Osteocyte (in vitro differentiated cells): Measurements from ENCODE around the gene PHC2. TPM values are rescaled to one million over a fixed set of nuclear protein-coding genes. Genes with fewer than 3 reads are reported as not detected.

Experiments
- DNase-seq: peaks from one replicate; pipeline ENCODE4 v3.0.0; 2021; ENCODE audit warnings: mixed read lengths; ENCODE audit not compliant: unreplicated experiment; ENCODE audit errors: extremely low spot score
- H3K27ac Mint-ChIP-seq: one replicate; pipeline ENCODE4 v1.8.0; 2021; ENCODE audit warnings: mild to moderate bottlenecking, mixed read lengths; ENCODE audit not compliant: unreplicated experiment
- H3K27me3 Mint-ChIP-seq: one replicate; pipeline ENCODE4 v1.8.0; 2021; ENCODE audit warnings: mixed read lengths; ENCODE audit not compliant: unreplicated experiment
- H3K36me3 Mint-ChIP-seq: one replicate; pipeline ENCODE4 v1.8.0; 2021; ENCODE audit warnings: mixed read lengths; ENCODE audit not compliant: unreplicated experiment
- H3K4me1 Mint-ChIP-seq: one replicate; pipeline ENCODE4 v1.8.0; 2021; ENCODE audit warnings: mixed read lengths; ENCODE audit not compliant: unreplicated experiment
- H3K4me3 Mint-ChIP-seq: one replicate; pipeline ENCODE4 v1.8.0; 2021; ENCODE audit warnings: mild to moderate bottlenecking, moderate library complexity, mixed read lengths; ENCODE audit not compliant: unreplicated experiment
- H3K9me3 Mint-ChIP-seq: one replicate; pipeline ENCODE4 v1.8.0; 2021; ENCODE audit warnings: mixed read lengths; ENCODE audit not compliant: unreplicated experiment
- total RNA-seq: library from RNA; stranded (reverse); gene quantifications from 2 replicates; pipeline ENCODE4 v1.2.1, GENCODE V29; 2021
- TF ChIP-seq, protein P1 (sequence below): fragments of 200-600 bp; sonication (generic); IDR thresholded peaks from 2 replicates; pipeline ENCODE4 v1.5.0; 2021; ENCODE audit warnings: antibody characterized with exemption, mild to moderate bottlenecking, moderate library complexity

Gene PHC2
- total RNA-seq, 1 donor from 2014 or later = 160 TPM

DNA sequence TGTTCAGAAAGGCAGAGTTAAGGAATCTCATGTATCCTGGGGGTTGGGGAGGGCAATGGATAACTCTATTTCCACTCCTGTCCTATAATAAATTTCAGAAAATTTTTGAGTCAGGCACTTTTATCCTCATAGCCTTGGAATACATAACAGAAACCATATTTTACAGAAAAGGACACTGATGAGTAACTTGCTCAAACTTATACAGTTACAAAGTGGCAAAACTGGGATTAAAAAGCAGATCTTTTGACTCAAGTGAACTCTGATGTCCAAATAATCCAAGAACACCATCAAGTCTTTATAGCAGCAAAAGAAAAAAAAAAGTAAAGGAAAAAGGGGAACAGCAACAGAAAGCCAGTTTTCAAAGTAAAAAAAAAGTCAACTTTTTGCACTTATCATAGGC, 36.9 kb downstream of the PHC2 start:
- H3K9me3 Mint-ChIP-seq = no peaks in the 10 kb centered on the region
- TF ChIP-seq, protein P1, sequence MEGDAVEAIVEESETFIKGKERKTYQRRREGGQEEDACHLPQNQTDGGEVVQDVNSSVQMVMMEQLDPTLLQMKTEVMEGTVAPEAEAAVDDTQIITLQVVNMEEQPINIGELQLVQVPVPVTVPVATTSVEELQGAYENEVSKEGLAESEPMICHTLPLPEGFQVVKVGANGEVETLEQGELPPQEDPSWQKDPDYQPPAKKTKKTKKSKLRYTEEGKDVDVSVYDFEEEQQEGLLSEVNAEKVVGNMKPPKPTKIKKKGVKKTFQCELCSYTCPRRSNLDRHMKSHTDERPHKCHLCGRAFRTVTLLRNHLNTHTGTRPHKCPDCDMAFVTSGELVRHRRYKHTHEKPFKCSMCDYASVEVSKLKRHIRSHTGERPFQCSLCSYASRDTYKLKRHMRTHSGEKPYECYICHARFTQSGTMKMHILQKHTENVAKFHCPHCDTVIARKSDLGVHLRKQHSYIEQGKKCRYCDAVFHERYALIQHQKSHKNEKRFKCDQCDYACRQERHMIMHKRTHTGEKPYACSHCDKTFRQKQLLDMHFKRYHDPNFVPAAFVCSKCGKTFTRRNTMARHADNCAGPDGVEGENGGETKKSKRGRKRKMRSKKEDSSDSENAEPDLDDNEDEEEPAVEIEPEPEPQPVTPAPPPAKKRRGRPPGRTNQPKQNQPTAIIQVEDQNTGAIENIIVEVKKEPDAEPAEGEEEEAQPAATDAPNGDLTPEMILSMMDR = no peak
- no peak for DNase-seq
- no peaks in the 10 kb centered on the region for H3K36me3 Mint-ChIP-seq
- no peak overlapping the region for H3K27ac Mint-ChIP-seq
- H3K4me1 Mint-ChIP-seq = peaks cover 34% of the 10 kb centered on the region
- H3K27me3 Mint-ChIP-seq = no peaks in the 10 kb centered on the region
- H3K4me3 Mint-ChIP-seq = no peak overlapping the region

DNA sequence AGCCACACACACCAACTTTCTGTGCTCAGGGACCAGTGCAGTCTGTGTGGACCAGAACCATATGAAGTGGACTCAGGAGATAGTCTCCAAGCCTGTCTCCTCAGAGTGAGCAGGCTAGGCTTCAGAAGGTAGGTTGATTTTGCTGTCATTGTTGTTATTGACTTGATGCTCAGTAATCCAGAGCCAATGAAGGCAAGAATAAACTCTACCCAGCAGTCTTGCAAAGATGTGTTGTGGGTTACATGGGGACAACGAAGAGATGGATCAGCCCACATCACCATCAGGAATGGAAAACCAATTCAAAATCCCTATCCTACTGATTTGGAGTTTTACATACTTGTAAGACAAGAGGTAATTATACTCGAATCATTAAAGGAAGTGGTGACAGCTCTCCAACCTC, 37.4 kb downstream of the PHC2 start:
- H3K9me3 Mint-ChIP-seq = no peaks in the 10 kb centered on the region
- H3K27me3 Mint-ChIP-seq = no peaks in the 10 kb centered on the region
- no peaks in the 10 kb centered on the region for H3K36me3 Mint-ChIP-seq
- no peak overlapping the region for H3K27ac Mint-ChIP-seq
- no peak for DNase-seq
- H3K4me3 Mint-ChIP-seq = no peak overlapping the region
- TF ChIP-seq, protein P1 = no peak
- H3K4me1 Mint-ChIP-seq = peaks cover 39% of the 10 kb centered on the region

DNA sequence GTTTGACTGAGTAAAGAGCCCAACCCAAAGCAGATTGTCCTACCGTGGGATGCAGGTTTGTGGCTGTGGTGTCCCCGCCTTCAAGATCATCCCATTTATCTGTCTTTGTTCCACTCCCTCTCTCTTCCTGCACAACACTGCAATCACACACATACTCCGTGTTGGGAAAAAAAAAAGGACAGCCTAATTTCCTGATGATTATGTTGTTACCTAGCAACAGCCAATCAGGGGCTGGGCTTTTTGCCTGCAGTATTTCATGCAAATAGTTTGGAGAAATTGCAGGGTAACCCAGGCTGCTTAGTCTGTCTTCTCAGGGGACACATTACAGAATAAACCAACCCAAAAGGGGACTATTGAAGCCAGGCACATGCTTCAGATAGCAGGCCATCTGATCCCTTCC, 38.3 kb downstream of the PHC2 start:
- Mint-ChIP-seq H3K36me3 (no peaks in the 10 kb centered on the region), H3K4me1 (peaks cover 44% of the 10 kb centered on the region), H3K9me3 (no peaks in the 10 kb centered on the region), H3K27ac (no peak overlapping the region), H3K4me3 (no peak overlapping the region), H3K27me3 (no peaks in the 10 kb centered on the region)
- TF ChIP-seq, protein P1 = no peak
- DNase-seq = no peak

DNA sequence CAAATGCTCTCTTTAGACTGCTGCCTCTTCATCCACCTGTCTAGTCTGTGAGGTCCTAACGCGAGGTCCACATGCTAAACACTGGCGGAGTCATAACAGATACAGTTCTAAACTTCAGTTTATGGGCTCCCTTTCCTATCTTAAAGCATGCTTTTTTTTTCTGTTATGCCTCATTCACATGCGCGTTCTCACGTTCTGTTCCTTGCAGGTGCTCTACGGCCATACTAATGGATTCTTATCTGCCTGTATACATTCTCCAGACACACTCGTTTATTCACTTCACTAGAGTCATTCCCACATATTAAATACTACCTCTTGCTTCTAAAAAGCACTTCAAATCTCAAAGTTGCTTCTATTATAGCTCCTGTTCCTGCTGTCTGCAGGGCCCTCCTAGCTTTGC, 38.7 kb downstream of the PHC2 start:
- TF ChIP-seq, protein P1 = no peak
- no peaks in the 10 kb centered on the region for H3K27me3 Mint-ChIP-seq
- H3K36me3 Mint-ChIP-seq = no peaks in the 10 kb centered on the region
- H3K4me1 Mint-ChIP-seq = peaks cover 46% of the 10 kb centered on the region
- no peaks in the 10 kb centered on the region for H3K9me3 Mint-ChIP-seq
- DNase-seq = no peak
- no peak overlapping the region for H3K4me3 Mint-ChIP-seq
- no peak overlapping the region for H3K27ac Mint-ChIP-seq

DNA sequence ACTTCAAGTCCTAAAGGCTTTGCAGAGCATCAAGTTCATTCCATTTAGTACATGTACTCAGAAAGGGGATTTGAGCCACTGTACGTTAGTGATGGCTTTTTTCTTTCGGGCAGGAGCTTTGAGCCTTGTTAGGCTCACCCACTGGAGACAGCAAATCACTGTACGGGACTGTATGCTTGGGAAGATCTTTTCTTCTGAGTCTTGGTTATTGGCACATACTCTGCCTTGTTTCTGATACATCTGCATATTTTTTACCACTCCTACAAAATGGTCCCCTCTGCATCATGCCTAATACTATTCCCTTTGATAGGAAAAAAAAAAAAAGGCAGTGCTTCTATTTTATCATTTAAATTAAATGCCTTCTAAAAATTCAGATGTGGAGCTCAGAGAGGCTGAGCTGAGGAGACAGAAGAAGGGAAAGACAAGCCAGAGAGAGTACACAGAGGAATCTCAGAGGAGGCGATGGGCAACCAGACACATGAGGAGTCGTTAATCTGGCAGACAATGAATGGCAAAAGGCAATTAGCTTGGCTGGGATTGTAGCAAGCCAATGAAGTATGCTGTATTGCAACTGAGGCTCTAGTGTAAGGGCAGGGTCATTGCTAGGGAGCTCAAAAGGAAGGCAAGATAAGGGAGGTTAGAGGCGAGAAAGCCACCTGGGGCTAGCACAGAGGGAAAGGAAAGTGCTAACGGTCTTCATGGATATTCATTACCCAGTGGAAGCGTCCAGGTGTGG, 39.4 kb downstream of the PHC2 start:
- H3K4me3 Mint-ChIP-seq = no peak overlapping the region

More for the DNA sequence above, 39.4 kb downstream of the PHC2 start:
- peaks cover 46% of the 10 kb centered on the region for H3K4me1 Mint-ChIP-seq
- DNase-seq = no peak
- TF ChIP-seq, protein P1 = no peak
- no peaks in the 10 kb centered on the region for H3K36me3 Mint-ChIP-seq
- H3K27ac Mint-ChIP-seq = no peak overlapping the region
- H3K9me3 Mint-ChIP-seq = no peaks in the 10 kb centered on the region
- no peaks in the 10 kb centered on the region for H3K27me3 Mint-ChIP-seq
